Mucosa of stomach (tissue), 1 donor: ENCODE results near the gene TIMP3.

Experiments
- H3K27me3 ChIP-seq: one replicate; pipeline ENCODE4 v1.7.0; 2013; ENCODE audit warnings: mild to moderate bottlenecking, low read length; ENCODE audit not compliant: control insufficient read depth, insufficient read depth
- H3K36me3 ChIP-seq: one replicate; pipeline ENCODE4 v1.7.0; 2013; ENCODE audit warnings: low read length; ENCODE audit not compliant: control insufficient read depth, insufficient read depth
- H3K4me1 ChIP-seq: one replicate; pipeline ENCODE4 v1.7.0; 2013; ENCODE audit warnings: mild to moderate bottlenecking, low read length; ENCODE audit not compliant: control insufficient read depth, insufficient read depth
- H3K4me3 ChIP-seq: one replicate; pipeline ENCODE4 v1.7.0; 2013; ENCODE audit warnings: low read length
- H3K9ac ChIP-seq: one replicate; pipeline ENCODE4 v1.7.0; 2013; ENCODE audit warnings: mild to moderate bottlenecking, low read length, moderate library complexity
- H3K9me3 ChIP-seq: one replicate; pipeline ENCODE4 v1.7.0; 2013; ENCODE audit warnings: mild to moderate bottlenecking, low read length, moderate library complexity; ENCODE audit not compliant: control insufficient read depth
- donor health status: Pancreatic carcinoma.

The TIMP3 gene

DNA sequence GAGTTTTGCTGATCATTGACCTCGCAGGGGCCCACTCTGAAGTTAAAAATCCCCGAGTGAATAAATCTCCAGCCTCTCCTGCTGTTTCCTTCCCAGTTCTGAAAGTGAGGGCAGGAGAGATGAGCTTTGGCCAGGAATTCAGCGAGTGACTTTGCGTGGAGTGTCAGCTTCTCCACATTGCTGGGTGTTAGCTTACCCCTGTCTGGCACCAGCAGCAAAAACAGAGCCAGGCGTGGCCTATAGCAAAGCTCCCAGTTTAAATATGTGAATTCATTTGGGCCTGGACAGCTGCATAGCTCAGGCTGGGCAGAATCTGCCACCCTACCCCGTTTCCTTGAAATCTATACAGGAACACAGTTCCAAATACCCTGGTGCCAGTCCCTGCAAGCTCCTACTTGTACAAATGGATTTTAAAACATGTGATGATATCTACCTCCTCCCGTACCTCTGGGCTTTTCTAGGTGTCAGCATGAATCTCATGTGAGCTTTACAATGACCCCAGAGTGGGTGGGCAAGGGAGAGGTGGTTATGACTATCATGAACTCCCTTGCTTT, 25.6 kb downstream of the TIMP3 start:
- Histone ChIP-seq H3K4me1 (no peaks in the 10 kb centered on the region), H3K36me3 (no peaks in the 10 kb centered on the region), H3K9ac (no peak overlapping the region), H3K4me3 (no peak overlapping the region), H3K27me3 (no peaks in the 10 kb centered on the region), H3K9me3 (no peaks in the 10 kb centered on the region)

DNA sequence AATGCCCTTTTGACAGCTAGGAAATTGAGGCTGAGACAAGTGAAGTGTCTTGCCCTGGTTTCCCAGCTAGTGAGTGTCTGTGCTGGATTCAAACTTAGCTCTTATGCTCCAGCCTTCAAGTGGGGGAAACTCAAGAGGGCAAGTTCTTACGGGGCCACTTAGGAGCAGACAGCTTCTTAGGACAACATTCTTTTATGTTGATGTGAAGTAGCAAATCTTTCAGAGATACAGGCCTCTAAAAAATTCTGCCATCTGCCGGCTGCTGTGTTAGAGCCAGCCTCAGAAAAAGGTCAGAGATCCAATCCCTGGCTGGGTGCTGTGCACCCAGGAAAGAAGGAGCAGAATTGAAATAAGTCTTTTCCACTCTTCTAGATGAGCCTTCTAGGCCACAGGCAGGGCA, 26.6 kb downstream of the TIMP3 start:
- no peaks in the 10 kb centered on the region for H3K9me3 ChIP-seq
- no peaks in the 10 kb centered on the region for H3K27me3 ChIP-seq
- H3K4me1 ChIP-seq, result no peaks in the 10 kb centered on the region
- H3K36me3 ChIP-seq, result no peaks in the 10 kb centered on the region
- no peak overlapping the region for H3K4me3 ChIP-seq
- no peak overlapping the region for H3K9ac ChIP-seq

DNA sequence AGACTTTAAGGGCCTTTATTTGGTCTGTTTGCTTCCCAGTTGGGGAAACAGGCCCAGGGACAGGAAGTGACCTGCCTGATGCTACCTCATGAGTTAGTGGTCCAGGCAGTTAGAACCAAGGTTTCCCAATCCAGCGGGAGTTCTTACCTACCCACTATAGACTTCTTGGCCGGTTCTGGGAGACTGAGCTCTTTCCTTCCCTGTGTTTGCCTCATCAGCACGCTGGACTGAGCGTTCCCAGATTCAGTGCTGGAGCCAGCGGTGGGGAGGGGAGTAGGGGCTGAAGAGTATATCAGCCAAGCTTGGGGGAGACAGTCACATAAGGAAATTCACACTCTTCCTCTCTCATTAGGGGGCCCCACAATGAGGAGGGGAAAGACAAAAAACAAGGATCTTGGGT, 27.1 kb downstream of the TIMP3 start:
- H3K4me1 ChIP-seq, result no peaks in the 10 kb centered on the region

DNA sequence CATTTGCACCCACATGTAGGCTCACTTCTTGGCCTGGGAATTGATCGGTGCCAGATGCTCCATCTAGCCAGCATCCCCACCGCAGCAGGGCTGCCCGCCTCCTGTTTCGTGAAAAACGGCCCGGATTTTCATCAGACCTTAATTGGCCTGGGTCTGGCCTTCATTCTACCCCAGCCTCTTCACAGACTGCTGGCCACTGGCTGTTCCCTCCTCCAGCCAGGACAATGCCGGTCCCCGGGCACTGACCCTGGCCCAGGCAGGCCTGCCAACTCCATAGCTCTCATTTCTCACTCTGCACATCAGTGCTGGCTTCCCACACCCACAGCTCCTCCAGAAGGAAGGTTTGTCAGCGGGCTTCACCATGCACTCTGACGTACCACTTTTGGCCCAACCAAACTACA, 27.9 kb downstream of the TIMP3 start:
- Histone ChIP-seq H3K27me3 (no peaks in the 10 kb centered on the region), H3K4me3 (no peak overlapping the region), H3K9ac (no peak overlapping the region), H3K4me1 (no peaks in the 10 kb centered on the region), H3K9me3 (no peaks in the 10 kb centered on the region), H3K36me3 (no peaks in the 10 kb centered on the region)

More for the DNA sequence above, 27.1 kb downstream of the TIMP3 start:
- Histone ChIP-seq H3K4me3 (no peak overlapping the region), H3K9ac (no peak overlapping the region), H3K9me3 (no peaks in the 10 kb centered on the region), H3K27me3 (no peaks in the 10 kb centered on the region), H3K36me3 (no peaks in the 10 kb centered on the region)

DNA sequence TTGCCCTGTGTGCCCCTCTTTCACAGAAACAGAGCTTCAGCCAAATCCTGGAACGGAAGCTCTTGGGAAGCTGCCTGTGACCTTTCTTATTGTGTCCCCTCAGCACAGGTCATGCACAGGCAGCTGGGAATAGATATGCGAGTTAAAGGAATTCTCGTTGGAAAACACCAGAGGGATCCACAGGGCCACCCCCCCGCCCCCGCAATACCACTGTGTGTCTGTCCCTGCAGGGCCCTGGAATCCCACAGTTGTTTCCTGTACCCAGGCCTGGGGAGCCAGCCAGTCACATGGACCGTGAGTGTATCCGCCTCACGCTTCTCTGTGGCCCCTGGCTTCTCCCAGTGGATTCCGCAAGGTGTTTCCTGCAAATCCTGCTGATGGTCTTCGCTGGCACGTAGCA, 29.0 kb downstream of the TIMP3 start:
- Histone ChIP-seq H3K4me3 (no peak overlapping the region), H3K9me3 (no peaks in the 10 kb centered on the region), H3K36me3 (no peaks in the 10 kb centered on the region), H3K4me1 (no peaks in the 10 kb centered on the region), H3K9ac (no peak overlapping the region), H3K27me3 (no peaks in the 10 kb centered on the region)

DNA sequence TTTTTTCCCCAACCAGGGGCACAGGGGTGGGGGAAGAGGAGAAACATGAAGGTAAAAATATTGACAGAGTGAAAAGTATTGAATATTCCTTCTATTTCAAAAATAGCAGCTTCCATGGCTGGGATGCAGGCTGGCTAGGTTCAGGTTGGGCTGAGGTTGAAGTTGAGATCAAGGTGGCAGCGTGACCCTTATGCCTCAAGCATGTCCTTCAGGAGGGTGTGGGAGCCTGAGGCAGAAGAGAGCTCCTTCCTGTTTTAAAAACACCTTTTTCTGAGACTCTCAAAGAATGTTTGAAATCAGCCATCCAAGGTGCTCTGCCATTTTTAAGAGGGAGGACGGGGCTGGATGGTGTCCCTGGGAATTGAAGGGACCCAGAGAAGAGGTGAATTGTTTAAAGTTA, 29.5 kb downstream of the TIMP3 start:
- Histone ChIP-seq H3K27me3 (no peaks in the 10 kb centered on the region), H3K9me3 (no peaks in the 10 kb centered on the region), H3K4me1 (no peaks in the 10 kb centered on the region), H3K36me3 (no peaks in the 10 kb centered on the region), H3K4me3 (no peak overlapping the region), H3K9ac (no peak overlapping the region)

DNA sequence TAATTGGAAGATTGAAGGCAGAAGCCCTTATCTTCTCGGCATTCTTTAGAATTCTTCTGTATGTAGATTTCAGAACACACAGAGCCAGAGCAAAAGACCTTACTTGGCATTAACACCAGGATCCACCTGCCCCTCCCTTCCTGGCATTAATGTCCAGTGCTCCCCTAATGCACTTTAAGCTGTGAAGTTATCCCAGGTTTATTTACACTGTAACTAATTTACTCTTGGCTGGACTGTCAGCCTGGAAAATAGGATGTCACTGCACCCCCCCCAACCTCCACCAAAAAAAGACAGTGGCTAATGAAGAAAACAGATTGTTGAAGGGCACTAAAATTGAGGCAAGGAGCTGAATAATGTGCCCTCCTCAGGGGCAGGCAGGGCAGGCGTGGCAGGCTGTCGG, 30.1 kb downstream of the TIMP3 start:
- Histone ChIP-seq H3K36me3 (no peaks in the 10 kb centered on the region), H3K4me3 (no peak overlapping the region), H3K9ac (no peak overlapping the region), H3K27me3 (no peaks in the 10 kb centered on the region), H3K4me1 (no peaks in the 10 kb centered on the region), H3K9me3 (no peaks in the 10 kb centered on the region)

DNA sequence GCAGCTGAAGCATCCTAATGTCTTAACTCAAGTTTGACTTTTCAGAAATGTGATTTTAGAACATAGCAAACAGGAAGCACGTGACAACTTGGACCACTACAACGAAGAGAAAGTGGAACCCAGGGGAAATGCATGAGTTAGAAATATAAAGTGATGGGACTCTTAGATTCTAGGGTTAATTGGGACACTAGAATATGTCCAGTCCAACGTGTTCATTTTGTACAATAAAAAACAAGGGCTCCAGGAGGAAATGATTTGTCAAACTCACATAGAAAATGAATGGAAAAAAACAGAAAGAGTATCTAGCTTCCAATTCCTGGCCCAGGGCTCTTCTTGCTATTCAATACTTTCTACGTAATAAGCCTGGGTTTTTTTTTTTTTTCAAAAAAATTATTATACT, 30.7 kb downstream of the TIMP3 start:
- Histone ChIP-seq H3K36me3 (no peaks in the 10 kb centered on the region), H3K9ac (no peak overlapping the region), H3K27me3 (no peaks in the 10 kb centered on the region), H3K4me3 (no peak overlapping the region), H3K4me1 (no peaks in the 10 kb centered on the region), H3K9me3 (no peaks in the 10 kb centered on the region)

DNA sequence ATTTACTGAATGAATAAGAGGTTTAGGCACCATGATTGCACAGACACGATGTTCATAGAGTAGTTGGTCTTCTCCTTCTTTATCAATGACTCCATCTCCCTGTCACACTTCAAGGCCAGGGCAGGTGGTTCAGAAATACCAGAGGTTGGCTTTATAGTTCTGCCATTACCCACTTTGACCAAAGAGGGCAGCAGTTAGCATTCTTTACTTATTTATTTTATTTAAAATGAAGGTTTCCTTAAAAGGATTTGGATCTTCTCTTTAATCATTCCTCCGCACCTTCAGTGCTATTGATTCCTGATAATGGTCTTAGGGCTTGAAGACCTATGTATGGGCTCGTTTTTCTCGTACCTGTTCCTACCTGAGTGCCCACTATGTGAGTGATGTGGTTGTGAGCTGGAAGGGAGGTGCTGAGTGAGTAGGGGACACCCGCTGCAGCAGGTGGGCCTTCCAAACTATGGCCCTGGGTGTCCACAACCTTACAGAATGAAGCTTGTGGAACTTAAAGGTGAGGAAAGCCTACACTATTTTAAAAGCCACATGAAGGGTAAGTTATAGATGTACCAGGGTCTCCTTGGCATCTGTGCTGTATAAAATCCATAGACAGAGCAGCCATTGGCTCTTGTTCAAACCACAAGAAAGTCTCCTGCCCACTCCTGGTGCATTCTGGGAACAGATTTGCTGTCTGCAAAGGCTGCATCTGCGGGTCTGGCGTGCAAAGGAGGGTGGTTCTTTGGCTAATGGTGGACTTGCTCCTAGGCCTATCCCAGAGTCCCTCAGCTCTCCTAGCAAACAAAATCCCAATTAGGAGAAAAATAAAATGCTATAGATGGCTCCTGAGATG, 35.0 kb downstream of the TIMP3 start:
- no peaks in the 10 kb centered on the region for H3K36me3 ChIP-seq
- H3K4me1 ChIP-seq, result no peaks in the 10 kb centered on the region
- H3K4me3 ChIP-seq, result no peak overlapping the region
- H3K9me3 ChIP-seq, result no peaks in the 10 kb centered on the region
- H3K9ac ChIP-seq, result no peak overlapping the region
- no peaks in the 10 kb centered on the region for H3K27me3 ChIP-seq

DNA sequence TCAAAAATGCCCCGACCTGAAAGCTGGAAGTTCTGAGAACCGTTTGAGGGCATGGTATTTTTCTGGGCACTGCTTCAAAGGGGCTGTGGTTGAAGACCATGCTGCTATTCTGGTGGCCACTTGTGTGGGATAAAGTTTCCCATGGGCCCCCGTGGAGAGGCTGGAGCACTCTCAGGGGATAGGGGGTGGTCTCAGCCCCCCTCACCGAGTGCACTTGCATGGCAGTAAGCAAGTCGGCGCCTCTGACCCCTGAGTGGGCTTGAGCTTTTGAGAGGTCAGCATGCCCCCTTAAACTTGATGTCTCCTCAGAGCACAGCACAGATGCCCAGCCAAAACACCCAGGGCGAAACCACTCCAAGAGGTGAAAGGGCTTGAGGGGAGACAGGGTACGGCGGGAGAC, 35.6 kb downstream of the TIMP3 start:
- no peak overlapping the region for H3K4me3 ChIP-seq
- H3K36me3 ChIP-seq, result no peaks in the 10 kb centered on the region
- no peaks in the 10 kb centered on the region for H3K27me3 ChIP-seq
- no peaks in the 10 kb centered on the region for H3K4me1 ChIP-seq
- no peak overlapping the region for H3K9ac ChIP-seq
- H3K9me3 ChIP-seq, result no peaks in the 10 kb centered on the region

DNA sequence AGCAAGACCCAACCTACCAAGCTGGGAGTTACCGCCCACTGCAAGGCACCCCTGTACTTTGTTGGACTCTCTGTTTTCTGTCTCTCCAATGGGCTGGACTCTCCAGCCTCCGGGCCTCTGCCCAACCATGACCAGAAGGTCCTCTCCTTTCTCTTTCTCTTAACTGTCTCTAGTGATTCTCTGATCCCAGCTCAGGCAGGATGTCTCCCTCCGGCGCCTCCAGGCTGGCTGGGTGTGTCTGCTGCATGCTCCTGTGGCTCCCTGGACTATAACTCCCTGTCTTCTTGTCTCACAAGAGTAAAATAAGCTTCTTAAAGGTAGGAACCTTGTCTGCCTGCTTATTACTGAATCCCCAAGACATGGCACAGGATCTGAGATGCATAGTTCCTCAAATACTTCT, 36.3 kb downstream of the TIMP3 start:
- Histone ChIP-seq H3K4me1 (no peaks in the 10 kb centered on the region), H3K9me3 (no peaks in the 10 kb centered on the region), H3K9ac (no peak overlapping the region), H3K36me3 (no peaks in the 10 kb centered on the region), H3K27me3 (no peaks in the 10 kb centered on the region), H3K4me3 (no peak overlapping the region)

DNA sequence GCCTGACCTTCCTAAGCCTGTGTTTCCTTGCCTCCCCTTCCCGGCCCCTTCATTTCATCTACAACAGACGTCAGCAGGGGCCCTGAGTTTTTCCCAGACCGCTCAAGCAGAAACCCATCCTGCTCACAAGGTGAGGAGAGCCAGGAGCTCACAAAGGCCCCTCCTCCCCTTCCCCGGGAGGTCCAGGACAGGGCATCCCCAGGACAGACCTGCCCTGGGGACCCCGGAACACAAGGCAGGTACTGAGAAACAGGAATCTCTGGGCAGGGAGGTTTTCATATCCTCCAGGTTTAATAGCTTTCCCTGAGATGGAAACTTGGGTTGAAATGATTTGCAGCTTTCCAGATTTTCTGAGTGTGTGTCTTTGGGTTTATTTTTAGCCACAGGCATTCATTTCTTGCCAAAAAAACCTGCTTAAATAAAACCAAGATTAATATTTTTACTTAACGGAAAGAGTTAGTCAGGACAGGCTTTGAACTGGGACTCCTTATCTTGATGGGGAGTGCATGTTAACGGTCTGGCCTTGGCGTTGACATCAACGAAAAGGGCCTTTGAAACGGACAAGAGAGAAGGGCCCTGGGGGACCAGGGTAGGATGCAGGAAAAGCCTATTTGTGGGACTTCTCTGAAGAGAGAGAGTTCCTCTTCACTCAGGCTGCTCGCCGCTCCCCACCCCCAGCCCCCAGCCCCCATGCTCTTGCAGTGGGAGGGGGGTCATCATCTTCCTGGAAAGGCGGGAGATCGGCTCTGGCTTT, 38.5 kb downstream of the TIMP3 start:
- H3K36me3 ChIP-seq, result no peaks in the 10 kb centered on the region
- H3K27me3 ChIP-seq, result no peaks in the 10 kb centered on the region
- no peak overlapping the region for H3K4me3 ChIP-seq
- H3K9ac ChIP-seq, result no peak overlapping the region
- H3K4me1 ChIP-seq, result no peaks in the 10 kb centered on the region
- no peaks in the 10 kb centered on the region for H3K9me3 ChIP-seq
